HUDEP-2 (cell line): Measurements from ENCODE around the gene CD72.
A peak's percentile ranks its signal among the peaks of the same experiment; 100 is the strongest.
"Not testable (repeated sequence)": the region's sequence is repeated elsewhere in the genome, so short reads cannot be mapped to it uniquely, and the experiment has no call there.

Experiments
- DNase-seq, 76 experiments: peaks; one replicate each; lab custom pipeline; 2025; ENCODE audit not compliant: unreplicated experiment in 76 of 76; lab: John Stamatoyannopoulos, UW

The CD72 gene

DNA sequence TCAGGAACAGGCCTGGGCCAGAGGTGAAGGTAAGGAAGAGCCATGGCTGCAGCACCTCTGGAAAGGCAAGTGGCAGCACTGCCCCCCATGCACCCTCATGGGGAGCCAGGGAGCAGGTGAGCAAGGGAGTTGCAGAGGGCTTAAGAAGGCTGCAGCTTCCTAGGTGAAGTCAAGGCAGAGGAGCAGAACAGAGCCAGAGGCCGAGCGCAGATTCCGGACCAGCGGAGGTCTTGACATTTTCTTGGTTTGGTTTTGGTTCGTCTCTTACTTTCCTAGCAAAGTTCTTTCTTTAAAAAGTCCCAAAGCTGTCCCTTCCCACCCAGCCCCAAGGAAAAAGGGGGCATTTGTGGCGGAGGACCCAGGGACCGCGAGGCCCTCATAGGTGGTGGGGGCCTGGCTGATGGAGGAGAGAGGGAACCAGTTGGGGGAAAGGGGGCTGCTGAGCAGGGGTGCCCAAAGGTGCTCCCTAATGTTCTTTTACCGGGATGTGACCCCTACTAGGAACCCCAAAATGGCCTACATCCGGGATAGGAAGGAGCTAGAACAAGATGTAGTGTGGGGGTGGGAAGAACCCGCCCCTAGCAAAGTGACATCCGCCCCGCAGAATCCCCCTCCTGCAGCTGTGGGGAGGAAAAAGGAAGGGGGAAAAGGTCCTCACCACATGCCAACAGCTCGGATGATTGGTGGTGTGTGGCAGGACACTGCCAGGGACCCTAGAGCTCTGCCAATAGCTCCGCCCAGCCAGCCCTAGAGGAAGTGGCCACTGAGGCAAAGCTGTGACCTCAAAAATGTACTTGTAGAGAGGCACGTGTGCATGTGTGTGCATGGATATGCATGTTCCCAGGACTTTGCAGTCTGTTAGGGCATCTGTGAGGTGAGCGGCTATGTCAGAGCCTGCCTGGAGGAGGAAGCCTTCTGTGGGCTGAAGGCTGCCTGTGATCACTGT, 914 bp upstream of the CD72 start:
- DNase-seq: no peak

DNA sequence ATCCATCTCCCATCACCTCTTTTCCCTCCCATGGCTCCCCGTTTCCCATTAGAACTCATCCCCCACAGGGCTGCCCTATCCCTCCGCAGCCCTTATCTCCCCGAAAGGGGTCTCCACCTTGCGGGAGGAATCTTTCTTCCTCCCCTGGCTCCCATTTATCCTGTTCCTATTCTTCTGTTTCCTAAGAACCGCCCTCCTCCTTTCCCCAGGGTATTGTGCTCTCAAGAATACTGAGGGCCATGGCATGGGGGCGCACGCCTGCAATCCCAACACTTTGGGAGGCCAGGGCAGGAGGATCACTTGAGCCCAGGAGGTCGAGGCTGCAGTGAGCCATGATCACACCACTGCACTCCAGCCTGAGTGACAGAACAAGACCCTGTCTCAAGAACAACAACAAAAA, 665 bp downstream of the CD72 start:
- no peak for DNase-seq

DNA sequence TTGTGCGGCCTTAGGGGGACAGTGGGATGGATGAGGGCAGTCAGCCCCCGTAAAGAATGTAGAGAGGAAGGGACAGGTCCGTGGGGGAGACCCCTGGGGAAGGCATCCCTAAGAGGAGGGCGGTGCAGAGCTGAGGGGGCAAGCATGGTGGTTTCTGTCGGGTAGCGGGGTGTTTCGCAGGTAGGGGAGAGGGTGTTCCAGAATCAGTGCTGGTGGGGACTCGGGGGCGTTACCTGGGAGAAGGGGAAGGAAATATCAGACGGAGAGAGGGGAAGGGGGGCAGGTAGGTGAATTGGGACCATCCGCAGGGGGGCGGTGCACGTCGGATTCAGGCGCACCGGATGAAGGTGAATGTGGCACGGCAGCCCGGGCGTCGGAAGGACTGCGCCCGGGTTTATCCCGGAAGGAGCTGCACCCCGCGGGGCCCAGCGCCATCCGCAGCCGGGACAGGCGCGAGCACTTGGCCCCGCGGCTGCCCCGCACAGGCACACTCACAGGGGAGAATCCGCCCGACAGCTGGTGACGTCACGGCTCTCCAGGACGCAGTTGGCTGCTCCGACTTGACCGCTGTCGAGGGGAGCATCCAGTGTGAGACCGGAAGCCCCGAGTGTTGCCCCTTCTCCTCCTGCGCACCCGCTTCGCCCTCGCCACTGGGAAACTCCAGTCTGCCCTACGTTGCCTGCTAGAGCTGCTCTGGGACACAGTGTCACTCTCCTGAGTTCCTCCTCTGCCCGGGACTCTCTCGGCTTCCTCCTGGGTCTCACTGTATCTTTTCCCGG, 1.3 kb downstream of the CD72 start:
- no peak for DNase-seq

DNA sequence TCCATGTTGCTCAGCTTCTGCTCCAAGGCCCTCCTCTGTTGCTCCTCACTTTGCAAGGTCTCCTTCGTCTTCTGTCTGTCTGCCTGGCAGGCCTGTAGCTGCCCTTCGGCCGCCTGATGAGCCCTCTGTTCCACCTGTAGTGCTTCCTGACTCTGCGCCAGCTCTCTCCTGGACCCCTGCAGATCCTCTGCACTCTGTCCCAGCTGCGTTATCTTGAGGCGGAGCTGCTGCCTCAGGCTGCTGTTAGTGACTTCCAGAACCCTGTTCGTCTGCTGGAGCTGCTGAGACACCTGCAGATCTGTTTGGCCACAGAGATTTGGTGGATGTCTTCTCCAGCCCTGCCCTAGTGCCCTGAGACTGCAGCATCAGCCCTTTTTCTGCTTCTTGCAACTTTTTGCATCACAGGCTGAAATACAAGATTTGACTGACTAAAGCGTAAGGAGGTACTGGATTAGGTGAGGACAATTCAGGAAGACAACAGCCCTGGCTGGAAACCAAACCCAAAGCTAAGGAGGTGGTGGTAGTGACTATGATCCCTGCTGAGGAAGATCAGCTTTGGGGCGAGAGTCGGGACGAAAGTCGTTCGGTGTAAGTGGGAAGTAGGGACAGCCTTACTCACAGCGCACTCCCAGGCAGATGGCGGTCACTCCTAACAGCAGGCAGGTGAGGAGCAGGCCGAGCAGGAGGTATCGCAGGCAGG, 2.1 kb downstream of the CD72 start:
- no peak for DNase-seq

DNA sequence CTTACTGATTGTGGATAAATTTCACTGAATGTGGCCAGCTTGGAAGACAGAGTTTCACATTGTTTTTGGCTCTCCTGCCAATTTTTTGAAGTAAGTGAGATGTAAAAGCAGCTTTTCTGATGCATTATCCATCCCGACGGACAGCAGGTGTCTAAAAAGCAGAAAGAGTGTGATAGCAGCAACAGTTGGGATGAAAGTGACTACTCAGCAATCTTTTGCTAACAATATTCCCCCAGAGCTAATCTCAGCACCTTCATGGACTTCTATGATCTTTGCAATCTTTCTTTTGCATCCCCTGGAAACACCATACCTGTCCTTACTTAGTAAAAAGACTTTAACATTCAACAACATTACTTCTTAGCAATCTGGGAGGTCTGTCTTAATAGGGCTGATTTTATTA, 5.4 kb downstream of the CD72 start:
- no peak for DNase-seq

DNA sequence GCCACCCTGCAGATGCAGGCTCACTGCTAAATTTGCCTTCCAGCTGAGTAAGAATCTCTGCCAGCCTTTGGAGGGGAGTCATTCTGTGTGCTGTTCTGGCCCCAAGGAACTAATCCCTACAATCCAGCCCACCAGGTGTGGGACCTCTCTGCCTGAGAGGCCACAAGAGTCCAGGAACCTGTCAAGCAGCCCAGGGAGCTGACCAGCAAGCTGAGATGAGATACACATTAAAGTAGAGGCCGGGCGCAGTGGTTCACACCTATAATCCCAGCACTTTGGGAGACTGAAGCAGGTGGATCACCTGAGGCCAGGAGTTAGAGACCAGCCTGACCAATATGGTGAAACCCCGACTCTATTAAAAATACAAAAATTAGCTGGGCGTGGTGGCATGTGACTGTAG, 6.1 kb downstream of the CD72 start:
- not testable (repeated sequence) for DNase-seq

DNA sequence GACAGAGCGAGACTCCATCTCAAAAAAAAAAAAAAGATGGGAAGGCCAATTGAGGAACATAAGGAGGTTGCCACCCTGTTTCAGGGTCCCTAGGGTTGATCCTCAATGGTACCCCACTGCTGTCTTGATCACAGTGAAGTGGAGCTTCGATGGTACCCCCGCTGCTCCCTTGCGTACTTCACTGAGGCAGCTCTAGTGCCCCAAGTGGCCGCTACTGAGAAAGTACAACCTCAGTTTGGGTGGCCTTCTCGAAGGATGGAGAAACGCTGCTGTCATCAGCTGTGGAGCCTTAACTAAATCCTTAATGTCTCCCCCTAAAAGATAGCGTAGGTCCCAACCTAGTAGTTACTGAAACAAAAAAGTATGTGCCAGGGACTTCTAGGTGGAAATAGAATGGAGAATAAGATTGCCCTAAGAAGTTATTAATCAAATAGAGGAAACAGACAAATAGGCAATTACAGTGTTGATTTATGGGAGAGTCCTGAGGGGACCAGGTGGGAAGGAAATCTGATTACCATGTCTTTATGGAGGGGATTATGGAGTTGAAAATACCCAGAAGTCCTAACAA, 6.9 kb downstream of the CD72 start:
- peak in 16 of 76 experiments; percentile 2 to 32 (median 13) for DNase-seq

DNA sequence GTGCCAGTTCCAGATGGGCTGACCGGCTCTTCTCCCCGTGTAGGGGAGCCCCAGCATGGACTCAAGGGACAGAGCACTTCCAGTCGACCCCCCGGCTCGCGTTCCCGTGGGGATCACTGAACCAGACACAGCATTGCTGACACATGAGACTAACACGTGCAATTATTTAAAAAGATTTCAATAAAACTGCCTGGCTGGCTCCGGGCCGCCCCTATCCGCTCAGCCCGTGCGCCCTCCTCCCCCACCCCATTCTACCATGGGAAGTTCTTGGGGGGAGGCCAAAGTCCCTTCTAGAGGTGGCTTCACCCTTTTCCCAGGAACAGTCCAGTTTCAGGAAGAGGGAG, 8.4 kb downstream of the CD72 start:
- no peak for DNase-seq

DNA sequence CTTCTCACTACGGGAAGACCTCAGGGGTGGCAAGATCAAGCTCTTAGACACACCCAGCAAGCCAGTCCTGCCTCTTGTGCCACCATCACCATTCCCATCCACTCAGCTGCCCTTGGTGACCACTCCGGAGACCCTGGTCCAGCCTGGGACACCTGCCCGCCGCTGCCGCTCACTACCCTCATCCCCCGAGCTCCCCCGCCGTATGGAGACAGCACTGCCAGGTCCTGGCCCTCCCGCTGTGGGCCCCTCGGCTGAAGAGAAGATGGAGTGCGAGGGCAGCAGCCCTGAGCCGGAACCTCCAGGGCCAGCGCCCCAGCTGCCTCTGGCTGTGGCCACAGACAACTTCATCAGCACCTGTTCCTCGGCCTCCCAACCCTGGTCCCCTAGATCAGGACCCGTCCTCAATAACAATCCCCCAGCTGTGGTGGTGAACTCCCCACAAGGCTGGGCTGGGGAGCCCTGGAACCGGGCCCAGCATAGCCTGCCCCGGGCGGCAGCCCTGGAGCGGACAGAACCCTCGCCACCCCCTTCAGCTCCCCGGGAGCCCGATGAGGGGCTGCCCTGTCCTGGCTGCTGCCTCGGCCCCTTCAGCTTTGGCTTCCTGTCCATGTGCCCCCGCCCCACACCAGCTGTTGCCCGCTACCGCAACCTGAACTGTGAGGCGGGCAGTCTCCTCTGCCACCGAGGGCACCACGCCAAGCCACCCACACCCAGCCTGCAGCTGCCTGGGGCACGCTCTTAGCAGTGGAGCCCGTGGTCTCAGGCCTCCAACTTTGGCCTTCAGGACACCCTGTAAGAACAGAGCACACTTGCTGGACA, 9.0 kb downstream of the CD72 start:
- peak in 1 of 76 experiments; percentile 24 for DNase-seq

DNA sequence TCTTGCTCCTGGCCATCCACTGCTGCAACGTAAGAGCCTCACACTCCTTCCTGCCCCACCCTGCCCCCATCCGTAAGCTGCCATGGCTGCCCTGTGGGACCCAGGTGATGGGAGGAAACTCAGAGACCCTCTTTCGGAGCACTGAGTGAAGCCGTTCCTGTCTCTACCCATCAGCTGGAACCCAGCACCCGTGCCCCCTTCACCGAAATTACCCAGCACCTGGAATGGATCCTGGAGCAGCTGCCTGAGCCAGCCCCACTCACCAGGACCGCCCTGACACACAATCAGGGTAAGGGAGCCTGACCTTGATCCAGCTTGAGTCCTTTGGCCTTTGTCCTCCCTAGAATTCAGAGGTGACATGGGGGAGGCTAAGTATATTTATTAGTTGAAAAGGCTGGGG, 10.0 kb downstream of the CD72 start:
- DNase-seq: no peak

DNA sequence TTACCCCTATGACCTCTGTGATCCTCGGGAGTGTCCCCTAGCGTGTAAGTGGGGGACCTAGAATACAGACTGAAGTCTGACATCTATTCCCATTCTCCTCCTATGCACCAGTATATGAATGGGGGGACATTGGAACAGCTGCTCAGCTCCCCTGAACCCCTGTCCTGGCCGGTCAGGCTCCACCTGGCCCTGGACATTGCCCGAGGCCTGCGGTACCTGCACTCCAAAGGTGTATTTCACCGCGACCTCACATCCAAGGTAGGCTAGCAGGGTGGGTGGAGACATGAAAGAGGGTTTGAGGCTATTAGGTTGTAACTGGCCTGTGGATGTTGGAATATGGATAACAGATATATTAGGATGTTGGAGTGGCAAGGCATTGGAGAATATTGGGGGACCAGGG, 11.5 kb downstream of the CD72 start:
- DNase-seq: no peak

DNA sequence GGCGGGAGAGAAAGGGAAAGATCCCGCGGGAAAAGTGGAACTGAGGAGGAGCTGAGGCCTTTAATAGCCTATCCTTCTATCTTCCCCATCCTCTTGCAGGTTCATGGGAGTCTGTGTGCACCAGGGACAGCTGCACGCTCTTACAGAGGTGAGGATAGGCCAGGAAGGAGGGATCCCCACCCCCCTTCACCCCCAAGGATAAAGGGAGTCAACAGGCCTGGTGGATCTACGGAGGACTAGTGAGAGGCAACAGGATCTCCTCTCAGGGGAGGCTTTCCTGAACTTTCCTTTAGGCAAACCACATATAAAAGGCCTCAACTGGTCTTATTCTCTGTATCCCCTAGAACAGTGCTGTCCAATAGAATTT, 12.1 kb downstream of the CD72 start:
- no peak for DNase-seq

DNA sequence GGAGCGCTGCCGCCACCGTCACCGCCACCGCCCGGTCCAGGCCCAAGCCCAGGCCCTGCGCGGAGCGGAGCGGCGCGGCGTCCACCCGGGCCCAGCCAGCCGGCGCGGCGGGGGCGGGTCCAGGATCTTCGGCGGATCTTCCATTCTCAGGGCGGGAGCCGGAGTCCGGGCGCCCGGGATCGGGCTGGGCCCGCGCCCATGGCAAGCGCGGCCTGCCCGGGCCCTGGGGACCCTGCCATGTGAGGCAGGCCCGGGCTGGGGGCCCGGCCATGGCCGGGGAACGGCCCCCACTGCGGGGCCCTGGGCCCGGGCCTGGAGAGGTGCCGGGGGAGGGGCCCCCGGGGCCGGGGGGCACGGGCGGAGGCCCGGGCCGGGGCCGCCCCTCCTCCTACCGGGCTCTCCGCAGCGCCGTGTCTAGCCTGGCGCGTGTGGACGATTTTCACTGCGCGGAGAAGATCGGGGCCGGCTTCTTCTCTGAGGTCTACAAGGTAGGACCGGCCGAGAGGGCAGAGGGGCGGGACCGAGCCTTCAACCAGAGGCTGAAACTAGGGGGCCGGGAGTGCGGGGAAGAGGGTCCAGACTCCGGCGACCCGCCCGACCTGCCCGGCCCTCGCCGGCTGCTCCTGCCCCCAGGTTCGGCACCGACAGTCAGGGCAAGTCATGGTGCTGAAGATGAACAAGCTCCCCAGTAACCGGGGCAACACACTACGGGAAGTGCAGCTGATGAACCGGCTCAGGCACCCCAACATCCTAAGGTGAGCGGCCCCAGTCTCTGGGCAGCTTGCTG, 12.7 kb downstream of the CD72 start:
- DNase-seq: peak in 5 of 76 experiments; percentile 6 to 39 (median 28)

DNA sequence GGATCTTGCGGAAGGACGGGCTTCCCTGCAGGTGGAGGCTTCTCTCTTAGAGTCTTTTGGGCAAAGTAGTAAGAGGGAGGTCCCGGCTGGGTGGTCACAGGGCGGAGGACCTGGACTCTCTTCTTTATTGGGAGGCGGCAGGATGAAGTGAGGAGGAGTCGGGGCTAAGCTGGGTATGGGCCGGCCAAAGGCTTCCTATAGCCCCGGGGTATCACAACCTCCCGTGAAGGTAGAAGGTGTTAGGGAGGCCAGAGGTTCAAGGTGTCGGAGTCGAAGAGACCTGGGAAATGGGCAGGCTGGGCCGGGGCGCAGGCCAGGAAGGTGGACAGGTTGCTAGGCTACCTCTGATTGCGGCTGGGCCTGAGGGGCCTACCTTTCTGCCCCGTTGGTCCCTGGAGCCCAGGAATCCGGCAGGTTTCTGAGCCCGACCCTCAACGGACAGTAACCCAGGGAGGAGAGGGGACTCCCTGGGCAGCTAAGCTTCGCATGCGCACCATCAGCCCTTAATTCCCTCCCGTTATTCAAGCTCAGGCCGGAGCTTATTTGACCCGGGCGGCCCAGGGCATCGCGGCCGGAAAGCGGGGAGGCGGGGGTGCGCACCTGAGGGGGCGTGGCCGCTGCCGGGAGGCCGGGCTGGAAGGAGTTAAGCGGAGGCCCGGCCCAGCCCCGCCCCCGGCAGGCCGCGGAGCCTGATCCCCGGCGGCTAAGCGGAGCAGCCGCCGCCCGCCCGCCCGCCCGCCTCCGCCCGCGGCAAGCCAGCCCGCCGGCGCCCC, 13.4 kb downstream of the CD72 start, which contains the start of gene TESK1:
TSS of gene TESK1 (plus strand) at position 685 of the 773 bp plus-strand sequence. CDS start 358 bp downstream, outside the sequence.
- DNase-seq: peak in 65 of 76 experiments; percentile 4 to 72 (median 43)

DNA sequence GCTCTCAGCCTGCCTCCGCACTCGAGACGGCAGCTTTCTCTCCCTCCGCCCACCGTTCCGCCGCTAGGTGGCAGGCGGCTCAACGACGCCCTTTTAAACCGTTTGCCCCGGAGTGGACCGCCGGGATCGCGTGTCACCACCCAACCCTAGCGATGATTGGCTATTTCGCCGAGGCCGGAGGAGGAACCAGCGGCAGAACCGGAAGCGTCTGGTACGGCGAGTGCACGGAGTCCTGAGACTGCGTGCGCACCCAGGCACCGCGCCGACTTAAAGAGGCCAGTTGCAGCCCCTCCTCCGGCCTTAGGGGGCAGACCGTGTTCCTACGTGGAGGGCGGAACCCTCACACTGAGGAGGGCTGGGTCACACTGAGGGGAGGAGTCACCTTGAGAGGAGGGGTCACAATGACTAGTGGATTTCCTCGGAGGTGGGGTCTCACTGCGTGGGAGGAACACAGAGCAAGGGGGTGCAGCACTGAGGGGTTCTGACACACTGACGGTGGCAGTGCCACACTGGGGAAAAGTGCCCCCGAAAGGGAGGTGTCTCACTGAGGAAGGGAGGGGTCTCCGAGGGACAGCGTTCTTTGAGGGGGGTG, 14.1 kb downstream of the CD72 start:
- DNase-seq: peak; percentile 76 to 99 (median 98)

DNA sequence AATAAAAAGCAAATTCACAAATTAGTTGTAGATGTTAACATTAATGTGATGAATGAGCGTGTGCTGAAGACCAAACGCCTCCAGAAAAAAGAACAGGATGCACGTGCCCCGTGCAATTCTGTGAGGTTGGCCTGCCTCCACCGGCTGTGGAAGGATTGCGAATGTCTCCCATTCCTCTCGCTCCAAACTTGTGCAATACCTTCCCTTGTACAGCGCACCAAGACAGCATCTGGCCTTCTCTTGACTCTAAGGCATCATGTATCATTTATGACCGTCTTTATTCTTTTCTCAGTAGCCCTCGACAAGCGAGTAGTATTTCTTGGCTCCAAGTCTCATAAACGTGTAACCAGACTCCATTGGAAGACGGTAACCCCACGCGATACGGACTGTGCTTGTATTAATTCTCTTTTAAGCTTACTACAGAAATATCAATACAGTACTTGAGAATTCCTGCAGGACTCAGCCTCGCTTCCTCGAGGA, 14.7 kb downstream of the CD72 start:
- DNase-seq: peak in 26 of 76 experiments; percentile 7 to 74 (median 28)

DNA sequence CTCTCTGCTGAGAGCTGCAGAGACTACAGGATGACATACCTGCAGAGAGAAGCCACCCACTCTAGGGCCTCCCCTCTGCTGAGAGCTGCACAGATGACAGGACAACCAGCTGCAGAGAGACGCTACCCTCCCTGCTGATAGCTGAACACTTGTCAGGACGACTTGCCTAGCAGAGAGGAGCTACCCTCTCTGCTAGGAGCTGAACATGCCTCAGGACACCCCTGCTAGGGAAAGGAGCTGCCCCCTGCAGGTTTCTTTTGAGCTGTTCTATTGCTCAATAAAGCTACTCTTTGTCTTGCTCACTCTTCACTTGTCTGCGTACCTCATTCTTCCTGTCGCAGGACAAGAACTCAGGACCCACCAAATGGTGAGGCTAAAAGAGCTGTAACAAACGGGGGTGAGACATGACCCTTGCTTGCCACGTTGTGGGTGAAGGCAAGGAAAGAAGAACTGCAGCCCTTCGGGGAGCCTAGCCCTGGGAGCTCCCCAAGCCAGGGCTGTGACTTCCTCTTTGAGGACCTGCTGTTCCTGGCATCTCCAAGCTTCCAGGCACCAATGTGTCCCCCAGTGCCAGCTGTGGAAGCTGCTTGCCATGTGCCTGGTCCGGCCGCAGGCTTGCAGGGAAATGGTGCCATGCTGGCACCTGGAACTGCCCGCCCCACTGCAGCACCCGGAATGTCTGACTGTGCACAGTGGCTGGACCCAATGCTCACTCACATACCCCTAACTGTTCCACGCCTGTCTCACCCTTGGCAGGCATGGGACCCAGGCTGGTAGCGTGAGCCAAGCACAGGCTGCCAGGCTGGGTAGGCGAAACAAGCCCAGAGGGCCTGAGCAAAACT, 18.2 kb downstream of the CD72 start:
- no peak for DNase-seq
